Endothelial cell of umbilical vein (primary cell): Measurements from ENCODE around the gene MTSS2. TPM values are rescaled to one million over a fixed set of nuclear protein-coding genes. Genes with fewer than 3 reads are reported as not detected.

Experiments
- BruUV-seq: library from RNA; stranded (reverse); fragments of 400-500 nt; replicated peaks from 2 replicates; lab custom pipeline; 2021; lab: Mats Ljungman, UMichigan
- CTCF ChIA-PET: fragments of 300-600, 350-600 bp; sonication (Branson Sonifier 250); formaldehyde crosslinking; loops from one replicate; lab custom pipeline; 2021; ENCODE audit warnings: antibody characterized with exemption, inconsistent platforms; lab: Charles Lee
- POLR2A ChIA-PET: fragments of 300-600, 350-600 bp; sonication (Branson Sonifier 250); formaldehyde crosslinking; loops from one replicate; lab custom pipeline; 2021; ENCODE audit warnings: antibody characterized with exemption, inconsistent platforms; lab: Charles Lee
- DNase-seq: peaks from one replicate; pipeline ENCODE4 v3.0.0-alpha.2; 2011; ENCODE audit warnings: low read depth, low spot score
- FAIRE-seq: peaks from 2 replicates; lab custom pipeline; 2011; peaks lifted over from hg19 to GRCh38; lab: Jason Lieb, UNC
- H2AFZ ChIP-seq: 2 replicates; pipeline ENCODE4 v1.6.0; 2012; ENCODE audit warnings: low read depth, low read length, control low read depth, inconsistent platforms
- H3K27ac ChIP-seq: 2 replicates; pipeline ENCODE4 v1.5.1; 2011; ENCODE audit warnings: low read depth, mild to moderate bottlenecking, control low read depth, low read length, moderate library complexity; ENCODE audit not compliant: insufficient read depth
- H3K27me3 ChIP-seq, 2 experiments: 2 replicates each; pipeline versions ENCODE4 v1.6.0 to v1.6.1; 2011; ENCODE audit warnings: low read length in 2 of 2, mixed read lengths in 1 of 2; ENCODE audit not compliant: control insufficient read depth in 2 of 2, insufficient read depth in 2 of 2
- H3K36me3 ChIP-seq, 2 experiments: 2 replicates in 1 of 2; 3 replicates in 1 of 2; pipeline ENCODE4 v1.5.1; 2011; ENCODE audit warnings: low read length in 2 of 2, mild to moderate bottlenecking in 1 of 2, moderate library complexity in 1 of 2; ENCODE audit not compliant: control insufficient read depth in 2 of 2, insufficient read depth in 2 of 2; ENCODE audit errors: extremely low read depth in 1 of 2
- H3K4me1 ChIP-seq: 3 replicates; pipeline ENCODE4 v1.5.1; 2011; ENCODE audit warnings: mild to moderate bottlenecking, low read length; ENCODE audit not compliant: control insufficient read depth, insufficient read depth; ENCODE audit errors: extremely low read depth
- H3K4me2 ChIP-seq: 2 replicates; pipeline ENCODE4 v1.6.1; 2011; ENCODE audit warnings: low read length, control low read depth, mixed read lengths; ENCODE audit not compliant: insufficient read depth
- H3K4me3 ChIP-seq, 3 experiments: fragments of 200-600 bp in 1 of 3; sonication (generic), shearing (Covaris generic) in 1 of 3; replicated peaks in 1 of 3; 2 replicates each; pipeline ENCODE4 v1.5.1; 2011 to 2016; ENCODE audit warnings: control low read depth in 3 of 3, low read length in 3 of 3, mild to moderate bottlenecking in 2 of 3, inconsistent platforms in 1 of 3, low read depth in 1 of 3, moderate library complexity in 1 of 3; ENCODE audit not compliant: insufficient read depth in 1 of 3
- H3K79me2 ChIP-seq: 2 replicates; pipeline ENCODE4 v1.6.0; 2012; ENCODE audit warnings: low read length, inconsistent platforms; ENCODE audit not compliant: control insufficient read depth, insufficient read depth
- H3K9ac ChIP-seq: replicated peaks from 2 replicates; pipeline ENCODE3; 2011; ENCODE audit warnings: low read length, control low read depth; ENCODE audit not compliant: insufficient read depth; ENCODE audit errors: extremely low read depth
- H3K9me1 ChIP-seq: replicated peaks from 3 replicates; pipeline ENCODE4 v1.6.0; 2011; ENCODE audit warnings: mild to moderate bottlenecking, low read length; ENCODE audit not compliant: control insufficient read depth, insufficient read depth; ENCODE audit errors: extremely low read depth
- H3K9me3 ChIP-seq: replicated peaks from 2 replicates; pipeline ENCODE4 v1.5.1; 2012; ENCODE audit warnings: low read length, inconsistent platforms; ENCODE audit not compliant: control insufficient read depth, insufficient read depth
- H4K20me1 ChIP-seq: replicated peaks from 2 replicates; pipeline ENCODE3; 2011; ENCODE audit warnings: mild to moderate bottlenecking, low read length; ENCODE audit not compliant: control insufficient read depth, insufficient read depth; ENCODE audit errors: extremely low read depth
- EZH2 ChIP-seq: IDR thresholded peaks from 2 replicates; pipeline ENCODE4 v1.6.1; 2012; ENCODE audit warnings: borderline replicate concordance, low read depth, mild to moderate bottlenecking, moderate library complexity, low read length, inconsistent platforms; ENCODE audit not compliant: severe bottlenecking
- FOS ChIP-seq: IDR thresholded peaks from 2 replicates; pipeline ENCODE4 v1.6.1; 2011; ENCODE audit warnings: mild to moderate bottlenecking, low read length, moderate library complexity, borderline replicate concordance; ENCODE audit not compliant: insufficient read depth
- GATA2 ChIP-seq: IDR thresholded peaks from 2 replicates; pipeline ENCODE4 v1.7.0; 2011; ENCODE audit warnings: low read depth, mild to moderate bottlenecking, moderate library complexity, mixed read lengths, low read length; ENCODE audit not compliant: insufficient read length, insufficient read depth
- JUN ChIP-seq: IDR thresholded peaks from 2 replicates; pipeline ENCODE4 v1.6.1; 2011; ENCODE audit warnings: borderline replicate concordance, low read depth; ENCODE audit not compliant: insufficient read length, insufficient read depth
- MYC ChIP-seq: IDR thresholded peaks from one replicate; pipeline ENCODE4 v1.6.1; 2011; ENCODE audit warnings: mild to moderate bottlenecking, low read depth, low read length
- POLR2A ChIP-seq: IDR thresholded peaks from 2 replicates; pipeline ENCODE4 v1.6.1; 2012; ENCODE audit warnings: low read depth, mild to moderate bottlenecking, control low read depth, low read length
- POLR2AphosphoS5 ChIP-seq: IDR thresholded peaks from 2 replicates; pipeline ENCODE4 v1.6.1; 2012; ENCODE audit warnings: low read depth, mild to moderate bottlenecking, control low read depth, low read length, moderate library complexity; ENCODE audit not compliant: insufficient read depth
- dilution Hi-C: fragments of 300-500 bp; cut with MboI; formaldehyde crosslinking; loops from one replicate; pipeline ENCODE4 v1.15.0; 2019; ENCODE audit warnings: low sequenced_read_pairs; ENCODE audit not compliant: extremely low pct_ligation_motif_present
- intact Hi-C: fragments of 100-400 bp; cut with micrococcal nuclease; formaldehyde crosslinking; loops from one replicate; pipeline ENCODE4 v1.10.0; 2022
- polyA plus RNA-seq, 4 experiments: library from polyadenylated mRNA; depleted of rRNA in 3 of 4; stranded (reverse) in 3 of 4; unstranded in 1 of 4; fragments of >200 nt; gene quantifications; 2 replicates each; pipeline versions ENCODE4 v1.2.1 to v1.2.3, GENCODE V29; 2011 to 2012; ENCODE audit warnings: missing spikeins in 1 of 4
- total RNA-seq: library from RNA; stranded (reverse); gene quantifications from 2 replicates; pipeline ENCODE4 v1.2.3, GENCODE V29; 2021
- TF ChIP-seq, protein P1 (sequence below): IDR thresholded peaks from 2 replicates; pipeline ENCODE4 v1.6.1; 2011; ENCODE audit not compliant: insufficient read depth, insufficient read length
- TF ChIP-seq, protein P2 (sequence below), 2 donors: IDR thresholded peaks; 1 replicate in 1 of 2; 2 replicates in 1 of 2; pipeline ENCODE4 v1.5.1; 2011; ENCODE audit warnings: low read length in 2 of 2, mild to moderate bottlenecking in 2 of 2, moderate library complexity in 2 of 2, control low read depth in 1 of 2, inconsistent platforms in 1 of 2, low read depth in 1 of 2; ENCODE audit not compliant: insufficient read depth in 1 of 2; ENCODE audit errors: extremely low read depth in 1 of 2

Gene MTSS2
- total and polyA plus RNA-seq, 2 donors (not counting 3 experiments of a cell fraction or from before 2014, with no cell fraction given): 38.4 to 42.3 TPM

DNA sequence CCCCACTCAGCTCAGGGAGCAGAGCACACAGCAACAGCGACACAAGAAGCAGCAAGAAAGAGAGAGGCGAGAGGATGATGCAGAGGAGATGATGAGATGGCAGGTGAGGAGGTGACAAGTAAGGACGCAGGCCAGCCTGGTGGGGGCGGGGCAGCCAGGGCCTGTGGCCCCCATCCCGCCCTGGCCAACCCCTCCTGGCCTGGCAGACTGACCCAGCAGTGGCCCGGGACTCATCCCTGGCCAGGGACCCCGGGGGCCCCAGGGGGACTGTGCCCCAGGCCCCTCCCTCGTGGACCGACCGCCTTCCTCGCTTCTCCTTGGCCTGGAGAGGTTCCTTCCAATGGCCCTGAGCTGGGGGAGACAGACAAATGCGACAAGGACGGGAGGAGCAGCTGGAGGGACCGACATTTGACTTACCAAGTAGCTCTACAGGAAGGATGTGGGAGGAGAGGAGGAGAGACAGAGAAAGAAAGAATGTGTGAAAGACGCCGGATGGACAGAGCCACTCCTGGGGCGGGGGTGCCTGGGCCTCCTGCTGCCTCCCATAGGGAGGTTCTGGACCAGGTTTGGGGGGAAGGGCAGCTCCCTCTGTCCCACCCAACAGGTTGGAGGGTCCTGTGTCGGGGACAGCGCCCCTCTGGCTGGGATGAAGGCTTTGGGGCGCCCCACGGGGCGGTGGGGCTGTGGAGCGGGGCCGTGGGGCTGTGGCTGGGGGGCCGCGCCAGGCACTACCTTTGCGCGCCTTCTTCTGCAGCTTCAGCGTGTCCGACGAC, 6.8 kb downstream of the MTSS2 start:
- no TSS peak for BruUV-seq
- TF ChIP-seq POLR2AphosphoS5 (no peak), MYC (no peak), JUN (no peak), GATA2 (no peak), POLR2A (no peak), FOS (no peak), EZH2 (no peak)
- TF ChIP-seq, protein P1, sequence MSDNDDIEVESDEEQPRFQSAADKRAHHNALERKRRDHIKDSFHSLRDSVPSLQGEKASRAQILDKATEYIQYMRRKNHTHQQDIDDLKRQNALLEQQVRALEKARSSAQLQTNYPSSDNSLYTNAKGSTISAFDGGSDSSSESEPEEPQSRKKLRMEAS: no peak
- TF ChIP-seq, protein P2, sequence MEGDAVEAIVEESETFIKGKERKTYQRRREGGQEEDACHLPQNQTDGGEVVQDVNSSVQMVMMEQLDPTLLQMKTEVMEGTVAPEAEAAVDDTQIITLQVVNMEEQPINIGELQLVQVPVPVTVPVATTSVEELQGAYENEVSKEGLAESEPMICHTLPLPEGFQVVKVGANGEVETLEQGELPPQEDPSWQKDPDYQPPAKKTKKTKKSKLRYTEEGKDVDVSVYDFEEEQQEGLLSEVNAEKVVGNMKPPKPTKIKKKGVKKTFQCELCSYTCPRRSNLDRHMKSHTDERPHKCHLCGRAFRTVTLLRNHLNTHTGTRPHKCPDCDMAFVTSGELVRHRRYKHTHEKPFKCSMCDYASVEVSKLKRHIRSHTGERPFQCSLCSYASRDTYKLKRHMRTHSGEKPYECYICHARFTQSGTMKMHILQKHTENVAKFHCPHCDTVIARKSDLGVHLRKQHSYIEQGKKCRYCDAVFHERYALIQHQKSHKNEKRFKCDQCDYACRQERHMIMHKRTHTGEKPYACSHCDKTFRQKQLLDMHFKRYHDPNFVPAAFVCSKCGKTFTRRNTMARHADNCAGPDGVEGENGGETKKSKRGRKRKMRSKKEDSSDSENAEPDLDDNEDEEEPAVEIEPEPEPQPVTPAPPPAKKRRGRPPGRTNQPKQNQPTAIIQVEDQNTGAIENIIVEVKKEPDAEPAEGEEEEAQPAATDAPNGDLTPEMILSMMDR (IDR thresholded peaks at IDR 0.05; ENCODE audit: extremely low read depth in 1 of 2, insufficient read depth in 1 of 2, low read depth in 1 of 2, low read length in 2 of 2): no peak
- Histone ChIP-seq H2AFZ (no peak overlapping the region), H3K79me2 (peaks cover 22% of the 10 kb centered on the region), H3K9ac (no peak overlapping the region), H3K4me3 (no peak overlapping the region), H3K36me3 (peaks cover 13 to 44% of the 10 kb centered on the region in 2 experiments), H3K27ac (no peak overlapping the region), H3K9me3 (no peaks in the 10 kb centered on the region), H3K4me1 (no peaks in the 10 kb centered on the region), H3K9me1 (no peaks in the 10 kb centered on the region), H4K20me1 (no peaks in the 10 kb centered on the region), H3K4me2 (no peak overlapping the region), H3K27me3 (no peaks in the 10 kb centered on the region)
- CTCF ChIA-PET: interaction anchor here (0.8 to 7.8 kb wide), 10 partner anchors 9 to 633 kb away, joined by 3 to 144 read pairs (median 4); no protein-coding TSS in a partner anchor
- FAIRE-seq: no peak
- no peak for DNase-seq
- POLR2A ChIA-PET: interaction anchor here (1.3 kb wide), 1 partner anchor 92 kb away, joined by 4 read pairs; no protein-coding TSS in a partner anchor
- intact Hi-C loops (no loop called here), dilution Hi-C loops (no loop called here)
